ENCODE data around the gene NLE1. TPM values are rescaled to one million over a fixed set of nuclear protein-coding genes. Genes with fewer than 3 reads are reported as not detected.
"Not testable (repeated sequence)": the region's sequence is repeated elsewhere in the genome, so short reads cannot be mapped to it uniquely, and the experiment has no call there.

The NLE1 gene
- total and polyA plus RNA-seq, 10 donors = 5.8 to 17.3 (median 11.7) TPM

GRCh38 chr17:35117984-35118383 is 24.1 kb downstream of the NLE1 start:
- TF ChIP-seq CTCF (IDR thresholded peaks at IDR 0.05 in 8 of 11, conservative IDR thresholded peaks at IDR 0.05 in 3 of 11) (peak in 3 of 11 experiments; percentile 13 to 22 (median 15)), POLR2AphosphoS5 (IDR thresholded peaks at IDR 0.05) (no peak)
- Histone ChIP-seq H3K27me3 (replicated peaks in 1 of 7) (no peaks in the 10 kb centered on the region), H3K27ac (peak overlapping the region in 1 of 8 donors; percentile 92), H3K36me3 (peaks cover 0 to 26% (median 0%) of the 10 kb centered on the region in 6 donors), H3K4me3 (peak overlapping the region in 1 of 8 donors; percentile 97), H3K9me3 (no peaks in the 10 kb centered on the region), H3K4me1 (peaks cover 12 to 45% (median 28%) of the 10 kb centered on the region in 6 donors)
- intact Hi-C loops (cut with DNase I; ENCODE audit: low total_unique reads) = loop anchor here (5.0 kb wide), 1 partner anchor 696 kb away; no protein-coding TSS in a partner anchor
- DNase-seq = no peak

GRCh38 chr17:35116845-35117244 is 25.3 kb downstream of the NLE1 start:
- Histone ChIP-seq H3K36me3 (peaks cover 0 to 26% (median 0%) of the 10 kb centered on the region in 6 donors), H3K9me3 (no peaks in the 10 kb centered on the region), H3K4me1 (peaks cover 12 to 45% (median 28%) of the 10 kb centered on the region in 6 donors), H3K27ac (no peak overlapping the region), H3K27me3 (replicated peaks in 1 of 7) (no peaks in the 10 kb centered on the region), H3K4me3 (no peak overlapping the region)
- TF ChIP-seq CTCF (IDR thresholded peaks at IDR 0.05 in 8 of 11, conservative IDR thresholded peaks at IDR 0.05 in 3 of 11) = no peak
- TF ChIP-seq POLR2A (IDR thresholded peaks at IDR 0.05) = no peak
- no peak for TF ChIP-seq POLR2AphosphoS5 (IDR thresholded peaks at IDR 0.05)
- 83 to 91% (median 88%) methylated on average over 12 of the region's 12 CpGs for WGBS, 5 donors
- intact Hi-C loops (cut with DNase I; ENCODE audit: low total_unique reads) = loop anchor here (5.0 kb wide), 1 partner anchor 695 kb away; no protein-coding TSS in a partner anchor
- no peak for DNase-seq

GRCh38 chr17:35110791-35111190 is 31.3 kb downstream of the NLE1 start:
- WGBS, 5 donors = 92 to 98% (median 96%) methylated on average over 17 of the region's 17 CpGs
- DNase-seq; H3K4me1 ChIP-seq; H3K9me3 ChIP-seq; H3K4me3 ChIP-seq; H3K27me3 ChIP-seq (replicated peaks in 1 of 7); intact Hi-C loops (cut with DNase I; ENCODE audit: low total_unique reads); H3K27ac ChIP-seq: not testable (repeated sequence)
- H3K36me3 ChIP-seq = peaks cover 0 to 44% (median 12%) of the 10 kb centered on the region in 6 donors

- 94 to 98% (median 96%) methylated on average over 5 of the region's 5 CpGs for WGBS, 5 donors
- intact Hi-C loops (cut with DNase I; ENCODE audit: low total_unique reads) = no loop called here
- no peak overlapping the region for H3K27ac ChIP-seq
These were observed 37.2 kb downstream of the NLE1 start for GRCh38 chr17:35104844-35105450.

More at GRCh38 chr17:35104844-35105450, 37.2 kb downstream of the NLE1 start:
- Histone ChIP-seq H3K9me3 (peaks cover 0 to 6% (median 0%) of the 10 kb centered on the region in 8 donors), H3K27me3 (replicated peaks in 1 of 7) (no peaks in the 10 kb centered on the region), H3K4me1 (peaks cover 0 to 2% (median 0%) of the 10 kb centered on the region in 6 donors), H3K36me3 (peaks cover 0 to 80% (median 53%) of the 10 kb centered on the region in 6 donors), H3K4me3 (no peak overlapping the region)
- no peak for DNase-seq
- no peak for TF ChIP-seq CTCF (IDR thresholded peaks at IDR 0.05 in 8 of 11, conservative IDR thresholded peaks at IDR 0.05 in 3 of 11)
- TF ChIP-seq POLR2A (IDR thresholded peaks at IDR 0.05) = no peak
- no peak for TF ChIP-seq POLR2AphosphoS5 (IDR thresholded peaks at IDR 0.05)

Measured in spleen (tissue), 11 donors.